Measurements from ENCODE around the gene TC2N.

DNA sequence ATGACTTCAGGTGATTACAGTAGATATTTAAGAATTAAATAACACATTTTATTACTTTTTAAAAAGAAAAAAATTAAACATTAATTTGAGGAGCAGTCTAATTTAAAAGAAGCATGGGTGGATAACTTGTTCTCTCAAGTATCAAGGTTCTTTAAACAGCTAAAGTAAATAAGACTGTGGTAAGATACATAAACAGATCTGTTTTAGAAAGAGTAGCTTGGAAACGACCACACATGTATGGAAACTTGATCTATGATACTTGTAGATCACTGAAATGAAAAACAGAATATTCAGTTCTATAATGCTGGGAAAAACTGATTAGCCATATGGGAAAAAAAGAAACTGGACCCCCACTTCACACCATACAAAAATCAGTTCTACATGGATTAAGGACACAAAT lies 36.0 kb downstream of the TC2N start:
- TF ChIP-seq, protein P1, sequence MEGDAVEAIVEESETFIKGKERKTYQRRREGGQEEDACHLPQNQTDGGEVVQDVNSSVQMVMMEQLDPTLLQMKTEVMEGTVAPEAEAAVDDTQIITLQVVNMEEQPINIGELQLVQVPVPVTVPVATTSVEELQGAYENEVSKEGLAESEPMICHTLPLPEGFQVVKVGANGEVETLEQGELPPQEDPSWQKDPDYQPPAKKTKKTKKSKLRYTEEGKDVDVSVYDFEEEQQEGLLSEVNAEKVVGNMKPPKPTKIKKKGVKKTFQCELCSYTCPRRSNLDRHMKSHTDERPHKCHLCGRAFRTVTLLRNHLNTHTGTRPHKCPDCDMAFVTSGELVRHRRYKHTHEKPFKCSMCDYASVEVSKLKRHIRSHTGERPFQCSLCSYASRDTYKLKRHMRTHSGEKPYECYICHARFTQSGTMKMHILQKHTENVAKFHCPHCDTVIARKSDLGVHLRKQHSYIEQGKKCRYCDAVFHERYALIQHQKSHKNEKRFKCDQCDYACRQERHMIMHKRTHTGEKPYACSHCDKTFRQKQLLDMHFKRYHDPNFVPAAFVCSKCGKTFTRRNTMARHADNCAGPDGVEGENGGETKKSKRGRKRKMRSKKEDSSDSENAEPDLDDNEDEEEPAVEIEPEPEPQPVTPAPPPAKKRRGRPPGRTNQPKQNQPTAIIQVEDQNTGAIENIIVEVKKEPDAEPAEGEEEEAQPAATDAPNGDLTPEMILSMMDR (IDR thresholded peaks at IDR 0.05) = no peak
- TF ChIP-seq POLR2AphosphoS5 (IDR thresholded peaks at IDR 0.05) = no peak

All from sigmoid colon (tissue), 4 donors.